KOPT-K1 (cell line): ENCODE results near the gene PLCD4.

ENCODE experiments used
- H3K27ac ChIP-seq: fragments of 200-600 bp; sonication (generic); 2 replicates; pipeline ENCODE4 v1.5.1; 2016; ENCODE audit warnings: antibody characterized with exemption, mild to moderate bottlenecking, low read depth, low read length; ENCODE audit not compliant: poor library complexity, severe bottlenecking
- H3K36me3 ChIP-seq: fragments of 200-600 bp; sonication (generic); 2 replicates; pipeline ENCODE4 v1.5.1; 2017; ENCODE audit warnings: antibody characterized with exemption, mild to moderate bottlenecking, low read length, moderate library complexity; ENCODE audit not compliant: insufficient read depth
- H3K9me3 ChIP-seq: fragments of 200-600 bp; sonication (generic); 2 replicates; pipeline ENCODE4 v1.5.1; 2017; ENCODE audit warnings: antibody characterized with exemption, low read length, mild to moderate bottlenecking; ENCODE audit not compliant: insufficient read depth, poor library complexity, severe bottlenecking

Gene PLCD4

GRCh38 chr2:218583983-218584850 lies 23.5 kb upstream of the PLCD4 start:
- H3K27ac ChIP-seq = no peak overlapping the region
- peaks cover 94% of the 10 kb centered on the region for H3K36me3 ChIP-seq
- H3K9me3 ChIP-seq = no peaks in the 10 kb centered on the region

GRCh38 chr2:218585541-218585940 lies 22.2 kb upstream of the PLCD4 start:
- Histone ChIP-seq H3K9me3 (no peaks in the 10 kb centered on the region), H3K36me3 (peaks cover 99% of the 10 kb centered on the region), H3K27ac (no peak overlapping the region)

- H3K27ac ChIP-seq = no peak overlapping the region
- H3K36me3 ChIP-seq = no peaks in the 10 kb centered on the region
These were observed 2.3 kb upstream of the PLCD4 start for GRCh38 chr2:218605432-218605831.

GRCh38 chr2:218615868-218616315 lies 8.2 kb downstream of the PLCD4 start:
- Histone ChIP-seq H3K36me3 (no peaks in the 10 kb centered on the region), H3K9me3 (no peaks in the 10 kb centered on the region), H3K27ac (no peak overlapping the region)

More at GRCh38 chr2:218605432-218605831, 2.3 kb upstream of the PLCD4 start:
- H3K9me3 ChIP-seq = no peaks in the 10 kb centered on the region

GRCh38 chr2:218618102-218618860 lies 10.6 kb downstream of the PLCD4 start:
- no peaks in the 10 kb centered on the region for H3K36me3 ChIP-seq

GRCh38 chr2:218621007-218621406 lies 13.3 kb downstream of the PLCD4 start:
- H3K36me3 ChIP-seq = no peaks in the 10 kb centered on the region

More at GRCh38 chr2:218618102-218618860, 10.6 kb downstream of the PLCD4 start:
- no peaks in the 10 kb centered on the region for H3K9me3 ChIP-seq
- no peak overlapping the region for H3K27ac ChIP-seq

GRCh38 chr2:218622606-218623365 lies 15.1 kb downstream of the PLCD4 start:
- Histone ChIP-seq H3K36me3 (no peaks in the 10 kb centered on the region), H3K9me3 (no peaks in the 10 kb centered on the region), H3K27ac (no peak overlapping the region)

More at GRCh38 chr2:218621007-218621406, 13.3 kb downstream of the PLCD4 start:
- Histone ChIP-seq H3K9me3 (no peaks in the 10 kb centered on the region), H3K27ac (no peak overlapping the region)

- no peaks in the 10 kb centered on the region for H3K9me3 ChIP-seq
These were observed 15.6 kb downstream of the PLCD4 start for GRCh38 chr2:218623366-218623705.

GRCh38 chr2:218626369-218626768 lies 18.7 kb downstream of the PLCD4 start:
- H3K9me3 ChIP-seq = no peaks in the 10 kb centered on the region
- H3K36me3 ChIP-seq = no peaks in the 10 kb centered on the region
- no peak overlapping the region for H3K27ac ChIP-seq

More at GRCh38 chr2:218623366-218623705, 15.6 kb downstream of the PLCD4 start:
- no peaks in the 10 kb centered on the region for H3K36me3 ChIP-seq
- H3K27ac ChIP-seq = no peak overlapping the region

- Histone ChIP-seq H3K9me3 (no peaks in the 10 kb centered on the region), H3K27ac (no peak overlapping the region), H3K36me3 (no peaks in the 10 kb centered on the region)
These were observed 20.2 kb downstream of the PLCD4 start for GRCh38 chr2:218627939-218628338.

GRCh38 chr2:218631837-218632236 lies 24.1 kb downstream of the PLCD4 start:
- Histone ChIP-seq H3K9me3 (no peaks in the 10 kb centered on the region), H3K27ac (no peak overlapping the region), H3K36me3 (peaks cover 37% of the 10 kb centered on the region)

GRCh38 chr2:218635719-218636118 lies 28.0 kb downstream of the PLCD4 start:
- H3K36me3 ChIP-seq = peaks cover 76% of the 10 kb centered on the region
- H3K9me3 ChIP-seq = no peaks in the 10 kb centered on the region
- H3K27ac ChIP-seq = no peak overlapping the region

GRCh38 chr2:218638372-218638771 lies 30.7 kb downstream of the PLCD4 start:
- Histone ChIP-seq H3K27ac (no peak overlapping the region), H3K9me3 (no peaks in the 10 kb centered on the region), H3K36me3 (peaks cover 98% of the 10 kb centered on the region)

- no peak overlapping the region for H3K27ac ChIP-seq
- H3K9me3 ChIP-seq = no peaks in the 10 kb centered on the region
- peaks cover 98% of the 10 kb centered on the region for H3K36me3 ChIP-seq
These were observed 34.5 kb downstream of the PLCD4 start for GRCh38 chr2:218642121-218642656.
